B cell (primary cell): ENCODE data around the gene ST8SIA6.

Source experiments
- EZH2 ChIP-seq: IDR thresholded peaks from 2 replicates; pipeline ENCODE4 v1.6.1; 2012; ENCODE audit warnings: borderline replicate concordance, low read depth, mild to moderate bottlenecking, moderate library complexity, low read length; ENCODE audit not compliant: insufficient read depth, poor library complexity, severe bottlenecking
- TF ChIP-seq, protein P1 (sequence below): fragments of 200-600 bp; IDR thresholded peaks from one replicate; pipeline ENCODE4 v1.8.0; 2022; ENCODE audit warnings: antibody characterized with exemption, mild to moderate bottlenecking

DNA sequence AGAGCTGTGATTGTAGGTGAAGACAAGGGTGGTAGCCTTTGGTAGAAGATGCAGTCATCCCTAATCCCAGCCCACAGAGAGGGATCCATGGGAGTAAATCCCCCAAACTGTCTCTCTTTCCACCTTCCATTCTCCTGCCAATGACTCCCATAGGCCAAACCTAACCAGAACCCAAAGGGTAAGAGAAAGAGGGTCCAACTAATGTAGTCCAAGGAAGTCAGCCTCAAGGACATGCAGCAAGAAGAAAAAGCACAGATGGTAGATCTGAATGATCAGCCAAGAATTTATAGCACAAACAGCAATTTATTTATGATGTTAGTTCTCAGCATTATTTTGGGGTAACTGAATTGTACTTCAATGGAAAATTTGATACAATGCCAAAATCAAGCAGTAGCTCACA lies 87.7 kb downstream of the ST8SIA6 start:
- TF ChIP-seq, protein P1, sequence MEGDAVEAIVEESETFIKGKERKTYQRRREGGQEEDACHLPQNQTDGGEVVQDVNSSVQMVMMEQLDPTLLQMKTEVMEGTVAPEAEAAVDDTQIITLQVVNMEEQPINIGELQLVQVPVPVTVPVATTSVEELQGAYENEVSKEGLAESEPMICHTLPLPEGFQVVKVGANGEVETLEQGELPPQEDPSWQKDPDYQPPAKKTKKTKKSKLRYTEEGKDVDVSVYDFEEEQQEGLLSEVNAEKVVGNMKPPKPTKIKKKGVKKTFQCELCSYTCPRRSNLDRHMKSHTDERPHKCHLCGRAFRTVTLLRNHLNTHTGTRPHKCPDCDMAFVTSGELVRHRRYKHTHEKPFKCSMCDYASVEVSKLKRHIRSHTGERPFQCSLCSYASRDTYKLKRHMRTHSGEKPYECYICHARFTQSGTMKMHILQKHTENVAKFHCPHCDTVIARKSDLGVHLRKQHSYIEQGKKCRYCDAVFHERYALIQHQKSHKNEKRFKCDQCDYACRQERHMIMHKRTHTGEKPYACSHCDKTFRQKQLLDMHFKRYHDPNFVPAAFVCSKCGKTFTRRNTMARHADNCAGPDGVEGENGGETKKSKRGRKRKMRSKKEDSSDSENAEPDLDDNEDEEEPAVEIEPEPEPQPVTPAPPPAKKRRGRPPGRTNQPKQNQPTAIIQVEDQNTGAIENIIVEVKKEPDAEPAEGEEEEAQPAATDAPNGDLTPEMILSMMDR, result no peak
- no peak for TF ChIP-seq EZH2
